Endodermal cell (in vitro differentiated cells): ENCODE results near the gene BMAL2. TPM values are rescaled to one million over a fixed set of nuclear protein-coding genes. Genes with fewer than 3 reads are reported as not detected.

Source experiments
- DNase-seq: peaks from one replicate; pipeline ENCODE4 v3.0.0-alpha.2; 2017
- H3K27ac ChIP-seq: 2 replicates; pipeline ENCODE4 v1.5.1; 2013; ENCODE audit warnings: mild to moderate bottlenecking, low read depth, low read length, moderate library complexity
- H3K27me3 ChIP-seq: 2 replicates; pipeline ENCODE4 v1.6.1; 2013; ENCODE audit warnings: mild to moderate bottlenecking, low read length, moderate library complexity; ENCODE audit not compliant: insufficient read depth, control insufficient read depth, poor library complexity, severe bottlenecking
- H3K36me3 ChIP-seq: 2 replicates; pipeline ENCODE4 v1.7.0; 2013; ENCODE audit warnings: mild to moderate bottlenecking, low read length, moderate library complexity; ENCODE audit not compliant: control insufficient read depth, insufficient read depth
- H3K4me1 ChIP-seq: one replicate; pipeline ENCODE4 v1.7.0; 2013; ENCODE audit warnings: low read length; ENCODE audit not compliant: control insufficient read depth, insufficient read depth
- H3K4me3 ChIP-seq: 2 replicates; pipeline ENCODE4 v1.5.1; 2013; ENCODE audit warnings: mild to moderate bottlenecking, low read length, moderate library complexity
- H3K9ac ChIP-seq: 2 replicates; pipeline ENCODE4 v1.6.1; 2013; ENCODE audit warnings: mild to moderate bottlenecking, low read length, moderate library complexity; ENCODE audit not compliant: poor library complexity, severe bottlenecking; ENCODE audit errors: extremely low read depth
- H3K9me3 ChIP-seq: 2 replicates; pipeline ENCODE4 v1.6.1; 2013; ENCODE audit warnings: mild to moderate bottlenecking, low read length, moderate library complexity; ENCODE audit not compliant: control insufficient read depth
- H3K27ac Mint-ChIP-seq: 2 replicates; pipeline ENCODE4 v1.8.0; 2020; ENCODE audit warnings: mixed read lengths
- H3K27me3 Mint-ChIP-seq: 2 replicates; pipeline ENCODE4 v1.8.0; 2021; ENCODE audit warnings: mild to moderate bottlenecking, mixed read lengths; ENCODE audit not compliant: insufficient read depth
- H3K36me3 Mint-ChIP-seq: 2 replicates; pipeline ENCODE4 v1.8.0; 2020; ENCODE audit warnings: low read depth, mixed read lengths
- H3K4me1 Mint-ChIP-seq: 2 replicates; pipeline ENCODE4 v1.8.0; 2020; ENCODE audit warnings: mixed read lengths
- H3K4me3 Mint-ChIP-seq: 2 replicates; pipeline ENCODE4 v1.8.0; 2020; ENCODE audit warnings: mild to moderate bottlenecking, moderate library complexity, mixed read lengths
- H3K9me3 Mint-ChIP-seq: 2 replicates; pipeline ENCODE4 v1.8.0; 2020; ENCODE audit warnings: mild to moderate bottlenecking, mixed read lengths
- CTCF ChIP-seq: fragments of 200-600 bp; sonication (generic); conservative IDR thresholded peaks from 2 replicates; pipeline ENCODE4 v1.5.0; 2021; ENCODE audit warnings: antibody characterized with exemption, mild to moderate bottlenecking
- WGBS, 2 experiments: methylation state at CpG; one replicate each; pipeline versions ENCODE4 v1.1.5 to v1.1.7; 2013; ENCODE audit warnings: missing lambda C conversion rate in 2 of 2, mixed read lengths in 1 of 2; ENCODE audit not compliant: insufficient coverage in 1 of 2, insufficient read length in 1 of 2; 5-methylcytosine and 5-hydroxymethylcytosine counted together
- total RNA-seq, 2 donors: library from RNA; stranded (reverse); fragmentation: NEBNext Ultra II Directional in 1 of 2; extraction: Animal tissue kit (Norgen Biotek cat#: 25700) in 1 of 2; gene quantifications; 2 replicates in 1 of 2; 3 replicates in 1 of 2; pipeline ENCODE4 v1.2.1, GENCODE V29; 2021

BMAL2 gene
- total RNA-seq, 2 donors from 2014 or later: 20.3 to 31.0 TPM

- H3K36me3 Mint-ChIP-seq: peaks cover 40% of the 10 kb centered on the region
- H3K27me3 ChIP-seq: no peaks in the 10 kb centered on the region
- H3K27ac Mint-ChIP-seq: no peak overlapping the region
- no peak overlapping the region for H3K4me3 Mint-ChIP-seq
- no peaks in the 10 kb centered on the region for H3K9me3 ChIP-seq
- no peaks in the 10 kb centered on the region for H3K4me1 Mint-ChIP-seq
- H3K36me3 ChIP-seq: peaks cover 44% of the 10 kb centered on the region
- H3K4me3 ChIP-seq: no peak overlapping the region
- H3K4me1 ChIP-seq: no peaks in the 10 kb centered on the region
- H3K27me3 Mint-ChIP-seq: no peaks in the 10 kb centered on the region
- H3K27ac ChIP-seq: no peak overlapping the region
- TF ChIP-seq CTCF: no peak
- H3K9me3 Mint-ChIP-seq: no peaks in the 10 kb centered on the region
- DNase-seq: no peak
- no peak overlapping the region for H3K9ac ChIP-seq
Observed at GRCh38 chr12:27324530-27324929, 8.1 kb upstream of the BMAL2 start.

- Histone ChIP-seq H3K9ac (no peak overlapping the region), H3K9me3 (no peaks in the 10 kb centered on the region), H3K4me3 (no peak overlapping the region), H3K36me3 (peaks cover 9% of the 10 kb centered on the region), H3K4me1 (no peaks in the 10 kb centered on the region), H3K27ac (no peak overlapping the region), H3K27me3 (peaks cover 20% of the 10 kb centered on the region)
- no peak overlapping the region for H3K4me3 Mint-ChIP-seq
- no peak overlapping the region for H3K27ac Mint-ChIP-seq
- H3K27me3 Mint-ChIP-seq: peaks cover 39% of the 10 kb centered on the region
- no peak for TF ChIP-seq CTCF
- no peaks in the 10 kb centered on the region for H3K9me3 Mint-ChIP-seq
- peaks cover 9% of the 10 kb centered on the region for H3K36me3 Mint-ChIP-seq
- WGBS, 2 experiments: 88 to 100% methylated on average over 1 of the region's 1 CpG
- no peak for DNase-seq
- peaks cover 22% of the 10 kb centered on the region for H3K4me1 Mint-ChIP-seq
Observed at GRCh38 chr12:27330846-27331245, 1.8 kb upstream of the BMAL2 start.

- H3K36me3 Mint-ChIP-seq: peaks cover 5% of the 10 kb centered on the region
- H3K4me1 ChIP-seq: no peaks in the 10 kb centered on the region
- H3K27me3 ChIP-seq: peaks cover 20% of the 10 kb centered on the region
- no peak overlapping the region for H3K27ac Mint-ChIP-seq
- no peak overlapping the region for H3K27ac ChIP-seq
- no peak overlapping the region for H3K9ac ChIP-seq
- peak overlapping the region; percentile 76 for H3K4me3 Mint-ChIP-seq
- H3K9me3 ChIP-seq: no peaks in the 10 kb centered on the region
- H3K9me3 Mint-ChIP-seq: no peaks in the 10 kb centered on the region
- no peak for DNase-seq
- no peak overlapping the region for H3K4me3 ChIP-seq
- peaks cover 43% of the 10 kb centered on the region for H3K27me3 Mint-ChIP-seq
- no peak for TF ChIP-seq CTCF
- H3K36me3 ChIP-seq: peaks cover 3% of the 10 kb centered on the region
- H3K4me1 Mint-ChIP-seq: peaks cover 25% of the 10 kb centered on the region
- WGBS, 2 experiments: 86 to 87% methylated on average over 6 of the region's 7 CpGs
Observed at GRCh38 chr12:27331291-27331926, 1.2 kb upstream of the BMAL2 start.
